MM.1S (cell line): ENCODE data around the gene EVL.

Source experiments
- CTCF ChIP-seq: fragments of 300-600 bp; sonication (generic); IDR thresholded peaks from 2 replicates; pipeline ENCODE4 v1.5.1; 2016; ENCODE audit warnings: antibody characterized with exemption, low read length, mixed read lengths
- EZH2 ChIP-seq: fragments of 300-600 bp; sonication (generic); optimal IDR thresholded peaks from 2 replicates; pipeline ENCODE3; 2017; ENCODE audit warnings: low read depth, mild to moderate bottlenecking, antibody characterized with exemption, low read length, mixed read lengths
- EZH2phosphoT487 ChIP-seq: fragments of 300-600 bp; sonication (generic); IDR thresholded peaks from 2 replicates; pipeline ENCODE4 v1.6.1; 2018; ENCODE audit warnings: antibody characterized with exemption, low read length

- TF ChIP-seq CTCF (no peak), EZH2 (no peak), EZH2phosphoT487 (no peak)
These were observed 53.3 kb downstream of the EVL start for GRCh38 chr14:100118396-100119011.
